ENCODE measurements around the gene KNSTRN. TPM values are rescaled to one million over a fixed set of nuclear protein-coding genes. Genes with fewer than 3 reads are reported as not detected.

Gene KNSTRN
- total RNA-seq, 2 experiments from 2014 or later = 71.1 to 74.1 TPM

DNA sequence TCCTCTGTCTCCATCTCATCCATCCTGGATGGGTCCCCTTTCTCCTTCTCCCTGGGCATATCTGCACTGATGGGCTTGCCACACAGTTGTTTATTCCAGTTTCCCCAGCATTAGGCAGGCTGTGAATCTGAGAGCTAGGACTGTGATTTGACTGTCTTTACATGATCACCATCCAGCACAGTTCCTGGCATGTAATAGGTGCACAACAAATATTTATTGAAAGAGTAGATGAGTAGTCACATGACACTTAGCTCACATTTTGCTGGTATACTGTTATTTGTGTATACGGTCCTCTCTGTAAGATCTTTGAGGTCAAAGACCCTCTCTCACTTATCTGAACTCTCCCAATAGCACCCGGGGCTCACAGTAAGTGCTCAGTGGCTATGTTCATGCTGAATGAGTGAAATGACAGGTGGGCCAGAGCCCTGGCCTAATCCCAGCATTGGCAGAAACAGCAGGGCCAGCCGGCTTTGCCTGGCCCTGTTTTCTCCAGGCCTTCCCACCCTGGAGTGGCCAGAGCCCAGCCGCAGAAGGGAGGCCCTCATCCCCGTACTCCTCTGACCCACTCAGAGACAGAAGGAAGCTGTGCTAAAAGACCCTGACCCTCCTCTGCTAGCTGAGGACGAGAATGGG is 42.1 kb downstream of the KNSTRN start:
- no peak for ATAC-seq
- DNase-seq = no peak
- Mint-ChIP-seq H3K27ac (no peak overlapping the region), H3K27me3 (ENCODE audit: low read depth) (no peaks in the 10 kb centered on the region), H3K4me3 (no peak overlapping the region), H3K36me3 (ENCODE audit: low read depth) (no peaks in the 10 kb centered on the region), H3K4me1 (ENCODE audit: low read depth) (peaks cover 8% of the 10 kb centered on the region), H3K9me3 (ENCODE audit: insufficient read depth) (no peaks in the 10 kb centered on the region)
- ChIA-PET POLR2A (interaction anchor here (1.2 kb wide), 1 partner anchor 56 kb away, joined by 6 read pairs; no protein-coding TSS in a partner anchor), CTCF (interaction anchor here (0.9 to 11.4 kb wide), 5 partner anchors 15 to 93 kb away, joined by 3 to 109 read pairs (median 5); no protein-coding TSS in a partner anchor)

DNA sequence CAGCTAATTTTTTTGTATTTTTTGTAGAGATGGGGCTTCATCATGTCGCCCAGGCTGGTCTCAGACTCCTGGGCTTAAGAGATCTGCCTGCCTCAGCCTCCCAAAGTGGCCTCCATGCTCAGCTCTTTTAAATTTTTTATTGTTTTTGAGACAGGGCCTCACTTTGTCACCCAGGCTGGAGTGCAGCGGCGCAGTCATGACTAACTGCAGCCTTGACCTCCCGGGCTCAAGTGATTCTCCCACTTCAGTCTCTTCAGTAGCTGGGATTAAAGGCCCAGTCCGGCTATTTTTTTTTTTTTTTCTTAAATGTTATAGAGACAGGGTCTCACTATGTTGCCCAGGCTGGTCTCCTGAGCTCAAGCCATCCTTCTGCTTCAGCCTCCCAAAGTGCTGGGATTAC is 43.2 kb downstream of the KNSTRN start:
- H3K36me3 Mint-ChIP-seq (ENCODE audit: low read depth) = no peaks in the 10 kb centered on the region
- peaks cover 8% of the 10 kb centered on the region for H3K4me1 Mint-ChIP-seq (ENCODE audit: low read depth)
- ATAC-seq = no peak
- no peak overlapping the region for H3K27ac Mint-ChIP-seq
- DNase-seq = no peak
- no peak overlapping the region for H3K4me3 Mint-ChIP-seq
- H3K9me3 Mint-ChIP-seq (ENCODE audit: insufficient read depth) = no peaks in the 10 kb centered on the region
- H3K27me3 Mint-ChIP-seq (ENCODE audit: low read depth) = no peaks in the 10 kb centered on the region
- CTCF ChIA-PET = interaction anchor here (1.1 to 11.4 kb wide), 6 partner anchors 57 to 147 kb away, joined by 3 to 109 read pairs (median 6); no protein-coding TSS in a partner anchor
- POLR2A ChIA-PET = interaction anchor here (0.6 kb wide), 1 partner anchor 229 kb away, joined by 4 read pairs; no protein-coding TSS in a partner anchor

DNA sequence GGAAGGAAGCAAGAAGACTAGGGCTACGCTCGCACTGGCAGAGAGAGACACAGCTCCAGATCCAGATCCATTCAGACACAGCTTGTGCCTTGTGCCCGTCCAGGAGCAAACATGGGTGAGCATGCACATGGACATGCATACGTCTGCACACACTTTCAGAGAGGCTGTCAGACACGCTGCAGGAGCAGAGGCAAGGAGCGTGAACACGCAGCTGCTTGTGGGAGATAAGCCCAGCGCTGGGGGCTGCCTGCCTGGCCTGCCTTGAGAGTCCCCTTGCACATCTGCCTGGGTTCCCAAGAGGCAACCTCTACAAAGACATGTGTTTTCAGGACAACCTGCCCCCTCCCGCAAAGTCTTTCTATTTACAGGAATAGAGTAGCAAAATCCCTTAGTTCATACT is 44.7 kb downstream of the KNSTRN start:
- no peaks in the 10 kb centered on the region for H3K36me3 Mint-ChIP-seq (ENCODE audit: low read depth)
- DNase-seq = no peak
- no peaks in the 10 kb centered on the region for H3K27me3 Mint-ChIP-seq (ENCODE audit: low read depth)
- ATAC-seq = no peak
- H3K27ac Mint-ChIP-seq = no peak overlapping the region
- ChIA-PET CTCF (interaction anchor here (1.9 to 11.4 kb wide), 2 partner anchors 58 to 89 kb away, joined by 8 to 109 read pairs; no protein-coding TSS in a partner anchor), POLR2A (no interaction called here)
- H3K9me3 Mint-ChIP-seq (ENCODE audit: insufficient read depth) = no peaks in the 10 kb centered on the region
- H3K4me3 Mint-ChIP-seq = no peak overlapping the region
- H3K4me1 Mint-ChIP-seq (ENCODE audit: low read depth) = peaks cover under 1% of the 10 kb centered on the region

DNA sequence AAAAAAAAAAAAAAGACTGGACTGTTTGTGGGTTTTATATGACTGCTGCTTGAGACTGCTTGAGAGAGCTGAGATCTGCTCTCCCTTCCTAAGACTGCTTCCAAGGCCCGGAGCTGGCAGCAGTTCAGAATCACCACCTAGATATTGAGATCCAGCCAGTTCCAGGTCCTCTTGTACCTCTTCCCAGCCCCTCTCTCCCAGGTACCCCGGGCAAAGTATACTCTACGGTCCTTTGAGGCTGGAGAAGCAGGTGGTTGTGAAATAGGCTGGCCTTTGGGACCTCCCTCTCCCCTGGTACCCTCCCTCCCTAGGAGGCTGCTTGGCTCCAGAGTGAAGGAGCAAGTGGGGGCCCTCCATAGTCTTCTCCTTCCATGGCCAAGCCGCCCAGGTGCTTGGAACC is 45.7 kb downstream of the KNSTRN start:
- CTCF ChIA-PET = no interaction called here
- H3K4me1 Mint-ChIP-seq (ENCODE audit: low read depth) = peaks cover 3% of the 10 kb centered on the region
- no peak for ATAC-seq

DNA sequence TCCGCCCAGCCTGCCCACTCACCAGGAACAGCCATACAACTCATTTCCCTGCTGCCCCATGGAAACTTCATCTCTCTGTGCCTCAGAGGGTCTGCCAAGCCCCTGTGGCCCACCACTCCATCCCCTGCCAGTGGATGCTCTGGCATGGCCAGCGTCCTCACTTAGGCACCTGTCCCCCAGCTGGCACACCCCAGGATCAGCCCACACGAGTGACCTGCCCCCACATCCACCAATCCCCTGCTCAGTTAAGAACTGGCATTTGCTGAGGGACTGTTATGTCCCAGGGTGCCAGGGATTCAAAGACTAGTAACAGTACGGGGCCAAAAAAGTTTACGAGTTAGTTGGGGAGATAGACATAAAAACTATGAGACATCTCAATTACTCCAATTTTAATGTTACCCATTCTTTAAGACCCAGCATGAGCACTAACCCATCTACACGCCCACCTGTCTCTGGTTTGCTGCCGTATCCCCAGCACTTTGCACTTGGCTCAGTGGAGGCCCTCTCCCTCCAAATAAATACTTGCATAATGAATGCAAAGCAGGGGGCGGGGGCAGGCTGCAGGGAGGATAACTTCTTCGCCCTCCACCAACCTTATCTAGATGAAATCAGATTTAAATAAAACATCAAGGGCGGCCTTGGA is 46.7 kb downstream of the KNSTRN start:
- DNase-seq = no peak
- Mint-ChIP-seq H3K9me3 (ENCODE audit: insufficient read depth) (no peaks in the 10 kb centered on the region), H3K27ac (no peak overlapping the region), H3K4me3 (no peak overlapping the region), H3K36me3 (ENCODE audit: low read depth) (no peaks in the 10 kb centered on the region), H3K27me3 (ENCODE audit: low read depth) (peaks cover under 1% of the 10 kb centered on the region), H3K4me1 (ENCODE audit: low read depth) (peaks cover 3% of the 10 kb centered on the region)
- ChIA-PET POLR2A (no interaction called here), CTCF (interaction anchor here (1.6 kb wide), 1 partner anchor 31 kb away, joined by 3 read pairs; no protein-coding TSS in a partner anchor)
- ATAC-seq = no peak

More for the DNA sequence above, 45.7 kb downstream of the KNSTRN start:
- H3K27me3 Mint-ChIP-seq (ENCODE audit: low read depth) = no peaks in the 10 kb centered on the region
- H3K27ac Mint-ChIP-seq = no peak overlapping the region
- no peak overlapping the region for H3K4me3 Mint-ChIP-seq
- POLR2A ChIA-PET = no interaction called here
- DNase-seq = no peak
- H3K36me3 Mint-ChIP-seq (ENCODE audit: low read depth) = no peaks in the 10 kb centered on the region
- H3K9me3 Mint-ChIP-seq (ENCODE audit: insufficient read depth) = no peaks in the 10 kb centered on the region

DNA sequence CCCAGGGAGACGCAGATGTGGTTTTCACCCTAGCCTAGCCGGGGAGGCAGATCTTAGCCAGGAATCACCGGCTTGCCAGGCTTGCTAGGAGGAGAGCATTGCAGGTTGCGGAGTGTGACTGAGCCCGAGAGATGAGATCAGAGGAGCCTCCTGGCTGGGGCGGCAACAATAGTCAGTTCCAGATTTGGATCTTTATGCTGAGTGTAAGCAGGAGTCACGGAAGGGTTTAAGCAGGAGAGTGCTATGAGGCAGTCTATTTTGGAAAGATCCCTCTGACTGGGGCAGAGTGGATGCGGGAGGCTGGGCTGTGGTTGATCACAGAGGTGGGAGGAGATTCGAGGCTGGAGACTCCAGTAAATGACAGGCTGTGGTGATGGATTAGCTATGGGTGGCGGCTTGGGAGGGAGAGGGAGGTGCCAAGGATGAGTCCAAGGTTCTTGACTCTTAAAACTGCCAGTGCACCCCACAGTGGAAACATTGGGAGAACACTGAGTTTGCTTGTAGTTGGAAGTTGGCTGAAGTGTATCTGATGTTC is 47.8 kb downstream of the KNSTRN start:
- Mint-ChIP-seq H3K27me3 (ENCODE audit: low read depth) (peaks cover 10% of the 10 kb centered on the region), H3K4me3 (no peak overlapping the region), H3K4me1 (ENCODE audit: low read depth) (peaks cover 7% of the 10 kb centered on the region), H3K36me3 (ENCODE audit: low read depth) (no peaks in the 10 kb centered on the region), H3K9me3 (ENCODE audit: insufficient read depth) (no peaks in the 10 kb centered on the region), H3K27ac (no peak overlapping the region)
- CTCF ChIA-PET = interaction anchor here (0.8 to 1.6 kb wide), 3 partner anchors 9 to 92 kb away, joined by 3 to 4 read pairs (median 3); no protein-coding TSS in a partner anchor
- ATAC-seq (no peak), DNase-seq (no peak)
- POLR2A ChIA-PET = no interaction called here

DNA sequence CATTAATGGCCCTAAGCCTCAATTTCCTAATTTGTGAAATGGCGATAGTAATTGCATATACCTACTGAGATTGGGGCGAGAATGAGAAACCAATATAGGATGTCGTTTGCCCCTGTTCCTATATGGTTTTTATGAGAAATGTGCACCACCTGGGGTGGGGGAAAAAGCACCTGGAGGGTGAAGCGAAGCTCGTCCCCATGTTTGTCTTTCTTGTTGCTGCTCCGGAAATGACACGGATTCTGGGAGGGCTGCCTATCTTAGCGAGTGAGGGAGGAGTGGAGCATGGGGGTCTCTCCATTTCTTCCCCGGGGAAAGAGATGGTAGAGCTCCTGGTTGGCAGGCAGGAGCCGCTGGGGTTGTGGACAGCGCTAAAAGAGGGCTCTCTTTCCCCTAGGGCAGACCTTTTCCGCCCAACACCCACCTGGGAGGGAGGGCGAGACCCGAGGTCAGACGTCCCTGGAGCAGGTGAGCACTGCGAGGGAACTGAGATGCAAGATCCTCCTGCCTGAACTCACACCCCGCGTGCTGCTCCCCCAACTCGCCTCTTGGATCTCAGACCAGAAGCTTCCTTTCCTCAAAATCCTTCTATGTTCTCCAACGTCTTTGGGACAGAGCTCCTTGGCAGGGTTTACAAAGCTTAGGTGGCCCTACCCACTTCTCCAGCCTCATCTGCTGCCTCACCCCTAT is 52.6 kb downstream of the KNSTRN start:
- Mint-ChIP-seq H3K36me3 (ENCODE audit: low read depth) (no peaks in the 10 kb centered on the region), H3K4me3 (no peak overlapping the region), H3K27me3 (ENCODE audit: low read depth) (peaks cover 53% of the 10 kb centered on the region), H3K9me3 (ENCODE audit: insufficient read depth) (no peaks in the 10 kb centered on the region), H3K27ac (no peak overlapping the region), H3K4me1 (ENCODE audit: low read depth) (peaks cover 26% of the 10 kb centered on the region)
- DNase-seq (no peak), ATAC-seq (no peak)
- ChIA-PET POLR2A (no interaction called here), CTCF (interaction anchor here (1.1 kb wide), 1 partner anchor 14 kb away, joined by 3 read pairs; no protein-coding TSS in a partner anchor)

DNA sequence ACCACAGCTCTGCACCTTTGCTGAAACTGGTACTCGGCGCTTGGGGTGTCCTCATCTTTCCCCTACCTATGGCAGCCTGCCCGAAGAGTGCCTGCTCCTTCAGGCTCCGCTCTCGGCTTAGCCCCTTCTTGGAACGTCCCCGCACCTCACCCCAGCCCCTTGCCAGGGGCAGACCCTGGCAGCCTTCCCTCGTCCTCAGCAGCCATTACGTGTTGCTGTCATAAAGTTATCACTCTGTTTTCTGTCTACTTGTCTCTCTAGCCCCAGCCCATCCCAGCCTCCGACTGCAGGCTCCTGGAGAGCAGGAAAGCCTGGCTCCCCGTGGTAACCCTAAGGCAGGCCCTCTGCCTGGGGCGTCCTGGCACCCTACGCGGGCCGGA is 53.2 kb downstream of the KNSTRN start:
- Mint-ChIP-seq H3K27ac (no peak overlapping the region), H3K4me3 (no peak overlapping the region), H3K36me3 (ENCODE audit: low read depth) (no peaks in the 10 kb centered on the region), H3K27me3 (ENCODE audit: low read depth) (peaks cover 54% of the 10 kb centered on the region), H3K4me1 (ENCODE audit: low read depth) (peaks cover 26% of the 10 kb centered on the region), H3K9me3 (ENCODE audit: insufficient read depth) (no peaks in the 10 kb centered on the region)
- ChIA-PET CTCF (interaction anchor here (1.1 kb wide), 1 partner anchor 14 kb away, joined by 3 read pairs; no protein-coding TSS in a partner anchor), POLR2A (no interaction called here)
- DNase-seq = no peak
- ATAC-seq = no peak

DNA sequence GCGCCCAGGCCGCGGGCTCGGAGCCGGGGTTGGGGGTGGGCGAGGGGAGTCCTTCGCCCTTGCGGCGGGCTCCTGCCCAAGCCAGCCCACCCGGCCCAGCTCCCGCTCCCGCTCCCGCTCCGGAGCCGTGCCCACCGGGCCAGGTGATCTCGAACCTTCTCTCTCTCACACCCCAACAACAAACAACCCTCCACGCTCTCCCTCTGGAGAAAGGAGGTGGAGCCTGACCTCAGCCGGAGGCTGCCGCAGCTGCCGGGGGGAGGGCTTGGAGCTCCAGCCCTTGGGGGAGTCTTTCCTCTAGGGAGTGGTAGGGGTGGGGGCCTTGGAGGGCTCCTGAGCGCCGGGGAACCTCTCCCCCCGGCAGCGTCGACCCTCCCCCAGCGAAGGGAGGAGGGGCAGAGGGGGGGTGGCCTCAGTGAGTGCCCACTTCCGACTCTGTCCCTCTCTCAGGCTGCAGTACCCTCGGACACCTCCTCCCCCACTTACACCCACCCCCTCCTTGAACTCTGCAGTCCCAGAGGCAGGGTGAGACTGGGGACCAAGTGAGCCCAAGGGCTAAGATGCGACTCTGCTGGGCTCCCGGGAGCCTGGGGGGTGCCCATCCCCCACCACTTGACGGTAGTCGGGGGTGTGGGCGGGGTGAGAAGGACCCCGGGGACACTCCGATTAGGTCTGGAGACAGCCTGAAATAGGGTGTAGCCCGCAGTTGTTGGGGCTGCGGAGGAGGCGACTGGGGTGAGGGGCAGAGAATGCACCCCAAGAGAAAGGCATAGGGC is 53.8 kb downstream of the KNSTRN start:
- Mint-ChIP-seq H3K4me1 (ENCODE audit: low read depth) (peaks cover 26% of the 10 kb centered on the region), H3K4me3 (peak overlapping the region; percentile 25), H3K36me3 (ENCODE audit: low read depth) (no peaks in the 10 kb centered on the region), H3K27me3 (ENCODE audit: low read depth) (peaks cover 54% of the 10 kb centered on the region), H3K9me3 (ENCODE audit: insufficient read depth) (no peaks in the 10 kb centered on the region), H3K27ac (no peak overlapping the region)
- ChIA-PET CTCF (interaction anchor here (1.1 kb wide), 1 partner anchor 15 kb away, joined by 3 read pairs; no protein-coding TSS in a partner anchor), POLR2A (interaction anchor here (0.8 kb wide), 1 partner anchor 13 kb away, joined by 3 read pairs; no protein-coding TSS in a partner anchor)
- ATAC-seq = no peak
- DNase-seq = no peak

DNA sequence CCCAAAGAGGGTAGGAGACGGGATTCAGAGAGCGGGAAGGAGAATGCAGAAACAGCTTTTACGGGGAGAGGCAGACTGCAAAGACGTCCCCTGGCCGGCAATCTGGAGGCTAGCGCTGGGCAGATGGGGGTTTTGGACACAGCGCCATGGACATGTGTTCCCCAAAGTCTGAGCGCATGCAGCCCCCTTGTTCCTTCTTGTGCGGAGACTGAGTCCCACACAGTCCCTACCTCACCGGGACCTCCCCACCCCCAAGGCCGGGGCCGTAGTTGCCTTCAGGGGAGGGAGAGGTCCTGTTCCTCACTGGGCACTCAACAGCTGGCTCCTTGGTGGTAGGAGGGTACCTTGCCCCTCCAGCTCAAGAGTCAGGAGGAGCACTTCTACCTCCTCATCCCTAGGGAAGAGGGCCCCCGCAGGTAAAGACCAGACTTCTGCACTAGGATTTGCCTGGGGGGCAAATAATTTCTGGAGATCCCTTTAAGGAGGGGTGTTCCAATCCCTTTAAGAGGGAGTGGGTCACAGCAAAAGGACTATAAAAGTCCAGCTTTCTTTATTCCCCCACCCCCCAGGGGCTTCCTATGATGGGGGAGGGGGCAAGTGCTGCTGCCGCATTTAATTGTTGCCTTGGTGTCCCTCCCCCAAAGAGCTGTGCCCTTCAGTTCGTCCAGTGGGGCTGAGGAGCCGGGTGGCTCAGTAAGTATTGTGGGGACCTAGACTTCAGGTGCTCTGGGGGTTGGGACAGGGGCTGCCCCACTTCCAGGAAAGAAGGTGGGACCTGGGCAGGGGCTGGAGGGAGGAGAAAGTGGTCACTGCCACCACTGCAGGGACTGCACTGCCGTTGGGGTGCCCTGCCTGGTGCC is 54.6 kb downstream of the KNSTRN start:
- H3K27ac Mint-ChIP-seq = no peak overlapping the region
- no peaks in the 10 kb centered on the region for H3K9me3 Mint-ChIP-seq (ENCODE audit: insufficient read depth)
- CTCF ChIA-PET = no interaction called here
- peaks cover 26% of the 10 kb centered on the region for H3K4me1 Mint-ChIP-seq (ENCODE audit: low read depth)
- POLR2A ChIA-PET = interaction anchor here (0.8 kb wide), 1 partner anchor 14 kb away, joined by 3 read pairs; no protein-coding TSS in a partner anchor
- H3K36me3 Mint-ChIP-seq (ENCODE audit: low read depth) = no peaks in the 10 kb centered on the region
- no peak for DNase-seq
- peaks cover 54% of the 10 kb centered on the region for H3K27me3 Mint-ChIP-seq (ENCODE audit: low read depth)
- ATAC-seq = no peak
- H3K4me3 Mint-ChIP-seq = peak overlapping the region; percentile 25
